Keratinocyte (primary cell): ENCODE data around the gene MARCHF9.

Source experiments
- CTCF ChIP-seq, 3 experiments: IDR thresholded peaks in 1 of 3; conservative IDR thresholded peaks in 1 of 3; optimal IDR thresholded peaks in 1 of 3; 2 replicates in 2 of 3; 3 replicates in 1 of 3; pipeline versions ENCODE3 to v1.5.1; 2011; ENCODE audit warnings: low read length in 3 of 3, mild to moderate bottlenecking in 3 of 3, moderate library complexity in 2 of 3, control low read depth in 1 of 3, inconsistent platforms in 1 of 3; ENCODE audit not compliant: insufficient read depth in 2 of 3; ENCODE audit errors: extremely low read depth in 1 of 3
- EZH2 ChIP-seq: IDR thresholded peaks from one replicate; pipeline ENCODE4 v1.6.1; 2012; ENCODE audit warnings: inconsistent platforms, mild to moderate bottlenecking, low read length, moderate library complexity

GRCh38 chr12:57766464-57767304, 11.8 kb downstream of the MARCHF9 start, which contains the start of gene CYP27B1:
- no peak for TF ChIP-seq EZH2
- no peak for TF ChIP-seq CTCF (optimal IDR thresholded peaks at IDR 0.05 in 1 of 3, IDR thresholded peaks at IDR 0.05 in 1 of 3, conservative IDR thresholded peaks at IDR 0.05 in 1 of 3; ENCODE audit: extremely low read depth in 1 of 3, insufficient read depth in 2 of 3, low read length in 3 of 3)
